Immature natural killer cell (primary cell): Measurements from ENCODE around the gene ADGRD1. TPM values are rescaled to one million over a fixed set of nuclear protein-coding genes. Genes with fewer than 3 reads are reported as not detected.

Experiments
- DNase-seq, 3 donors: peaks; one replicate each; pipeline ENCODE4 v3.0.0; 2022; ENCODE audit warnings: mixed read lengths in 1 of 3
- H3K27ac Mint-ChIP-seq, 6 donors: one replicate each; pipeline ENCODE4 v1.8.0; 2020; ENCODE audit warnings: mixed read lengths in 6 of 6, mild to moderate bottlenecking in 5 of 6, inconsistent platforms in 4 of 6, moderate library complexity in 3 of 6
- H3K27me3 Mint-ChIP-seq, 3 donors: one replicate each; pipeline ENCODE4 v1.8.0; 2020 to 2021; ENCODE audit warnings: low read depth in 3 of 3, mild to moderate bottlenecking in 3 of 3, mixed read lengths in 3 of 3, moderate library complexity in 3 of 3, inconsistent platforms in 1 of 3
- H3K36me3 Mint-ChIP-seq, 3 donors: one replicate each; pipeline ENCODE4 v1.8.0; 2020; ENCODE audit warnings: mixed read lengths in 3 of 3, inconsistent platforms in 2 of 3, mild to moderate bottlenecking in 2 of 3
- H3K4me1 Mint-ChIP-seq, 2 donors: one replicate each; pipeline ENCODE4 v1.8.0; 2020; ENCODE audit warnings: inconsistent platforms in 2 of 2, mild to moderate bottlenecking in 2 of 2, mixed read lengths in 2 of 2, moderate library complexity in 1 of 2
- H3K4me3 Mint-ChIP-seq, 5 donors: one replicate each; pipeline ENCODE4 v1.8.0; 2020; ENCODE audit warnings: mild to moderate bottlenecking in 5 of 5, mixed read lengths in 5 of 5, inconsistent platforms in 3 of 5, moderate library complexity in 3 of 5
- H3K9me3 Mint-ChIP-seq, 6 donors: one replicate each; pipeline ENCODE4 v1.8.0; 2020; ENCODE audit warnings: mild to moderate bottlenecking in 6 of 6, mixed read lengths in 6 of 6, inconsistent platforms in 4 of 6, moderate library complexity in 3 of 6
- polyA plus RNA-seq, 3 donors: library from polyadenylated mRNA; unstranded; fragments of 300-500 nt; fragmentation: Illumina TruSeq; gene quantifications; one replicate each; pipeline ENCODE4 v1.2.3, GENCODE V29; 2021

ADGRD1 gene
- polyA plus RNA-seq, 3 donors from 2014 or later, result not detected

- Mint-ChIP-seq H3K4me3 (no peak overlapping the region), H3K27me3 (peaks cover 2 to 4% (median 2%) of the 10 kb centered on the region in 3 donors), H3K27ac (no peak overlapping the region), H3K4me1 (no peaks in the 10 kb centered on the region), H3K9me3 (no peaks in the 10 kb centered on the region), H3K36me3 (no peaks in the 10 kb centered on the region)
- no peak for DNase-seq
These were observed 103.6 kb downstream of the ADGRD1 start for GRCh38 chr12:131057211-131057721.

- DNase-seq, result no peak
- H3K27me3 Mint-ChIP-seq, result peaks cover 2 to 4% (median 4%) of the 10 kb centered on the region in 3 donors
- no peaks in the 10 kb centered on the region for H3K9me3 Mint-ChIP-seq
- no peak overlapping the region for H3K27ac Mint-ChIP-seq
- no peaks in the 10 kb centered on the region for H3K4me1 Mint-ChIP-seq
- H3K36me3 Mint-ChIP-seq, result no peaks in the 10 kb centered on the region
- H3K4me3 Mint-ChIP-seq, result no peak overlapping the region
These were observed 104.2 kb downstream of the ADGRD1 start for GRCh38 chr12:131057722-131058515.

- no peak for DNase-seq
- Mint-ChIP-seq H3K4me1 (no peaks in the 10 kb centered on the region), H3K27ac (no peak overlapping the region), H3K4me3 (no peak overlapping the region), H3K27me3 (peaks cover 2 to 4% (median 4%) of the 10 kb centered on the region in 3 donors), H3K36me3 (no peaks in the 10 kb centered on the region), H3K9me3 (no peaks in the 10 kb centered on the region)
These were observed 105.0 kb downstream of the ADGRD1 start for GRCh38 chr12:131058700-131059099.

GRCh38 chr12:131060011-131060703 is 106.5 kb downstream of the ADGRD1 start:
- Mint-ChIP-seq H3K36me3 (no peaks in the 10 kb centered on the region), H3K4me1 (no peaks in the 10 kb centered on the region), H3K27ac (no peak overlapping the region), H3K4me3 (no peak overlapping the region), H3K27me3 (peaks cover 2 to 4% (median 2%) of the 10 kb centered on the region in 3 donors), H3K9me3 (no peaks in the 10 kb centered on the region)
- DNase-seq, result no peak

GRCh38 chr12:131061041-131061806 is 107.5 kb downstream of the ADGRD1 start:
- H3K27me3 Mint-ChIP-seq, result peaks cover 2 to 4% (median 4%) of the 10 kb centered on the region in 3 donors
- H3K4me3 Mint-ChIP-seq, result no peak overlapping the region
- H3K27ac Mint-ChIP-seq, result no peak overlapping the region
- no peaks in the 10 kb centered on the region for H3K36me3 Mint-ChIP-seq
- no peaks in the 10 kb centered on the region for H3K4me1 Mint-ChIP-seq
- no peak for DNase-seq
- H3K9me3 Mint-ChIP-seq, result no peaks in the 10 kb centered on the region

- DNase-seq, result no peak
- no peak overlapping the region for H3K27ac Mint-ChIP-seq
- peaks cover 2 to 4% (median 2%) of the 10 kb centered on the region in 3 donors for H3K27me3 Mint-ChIP-seq
- H3K4me1 Mint-ChIP-seq, result no peaks in the 10 kb centered on the region
- H3K9me3 Mint-ChIP-seq, result no peaks in the 10 kb centered on the region
- H3K4me3 Mint-ChIP-seq, result no peak overlapping the region
- H3K36me3 Mint-ChIP-seq, result no peaks in the 10 kb centered on the region
These were observed 109.7 kb downstream of the ADGRD1 start for GRCh38 chr12:131063413-131063812.

- Mint-ChIP-seq H3K4me3 (no peak overlapping the region), H3K9me3 (no peaks in the 10 kb centered on the region), H3K4me1 (no peaks in the 10 kb centered on the region), H3K27ac (no peak overlapping the region), H3K27me3 (peaks cover 2 to 4% (median 2%) of the 10 kb centered on the region in 3 donors), H3K36me3 (no peaks in the 10 kb centered on the region)
- DNase-seq, result no peak
These were observed 110.3 kb downstream of the ADGRD1 start for GRCh38 chr12:131063960-131064359.

GRCh38 chr12:131065279-131065678 is 111.6 kb downstream of the ADGRD1 start:
- Mint-ChIP-seq H3K27me3 (peaks cover 0 to 4% (median 2%) of the 10 kb centered on the region in 3 donors), H3K4me3 (no peak overlapping the region), H3K36me3 (no peaks in the 10 kb centered on the region), H3K27ac (no peak overlapping the region), H3K4me1 (no peaks in the 10 kb centered on the region), H3K9me3 (no peaks in the 10 kb centered on the region)
- no peak for DNase-seq

GRCh38 chr12:131065801-131066200 is 112.1 kb downstream of the ADGRD1 start:
- peaks cover 0 to 4% (median 2%) of the 10 kb centered on the region in 3 donors for H3K27me3 Mint-ChIP-seq
- H3K4me3 Mint-ChIP-seq, result no peak overlapping the region
- no peaks in the 10 kb centered on the region for H3K36me3 Mint-ChIP-seq

GRCh38 chr12:131066207-131066885 is 112.6 kb downstream of the ADGRD1 start:
- Mint-ChIP-seq H3K4me1 (no peaks in the 10 kb centered on the region), H3K4me3 (no peak overlapping the region), H3K27ac (no peak overlapping the region)

More at GRCh38 chr12:131065801-131066200, 112.1 kb downstream of the ADGRD1 start:
- no peaks in the 10 kb centered on the region for H3K4me1 Mint-ChIP-seq
- no peaks in the 10 kb centered on the region for H3K9me3 Mint-ChIP-seq
- DNase-seq, result no peak
- no peak overlapping the region for H3K27ac Mint-ChIP-seq

GRCh38 chr12:131066886-131067490 is 113.3 kb downstream of the ADGRD1 start:
- Mint-ChIP-seq H3K36me3 (no peaks in the 10 kb centered on the region), H3K4me3 (no peak overlapping the region), H3K9me3 (no peaks in the 10 kb centered on the region), H3K27me3 (peaks cover 0 to 4% (median 2%) of the 10 kb centered on the region in 3 donors), H3K4me1 (no peaks in the 10 kb centered on the region), H3K27ac (no peak overlapping the region)
- no peak for DNase-seq

More at GRCh38 chr12:131066207-131066885, 112.6 kb downstream of the ADGRD1 start:
- no peak for DNase-seq
- peaks cover 0 to 4% (median 2%) of the 10 kb centered on the region in 3 donors for H3K27me3 Mint-ChIP-seq
- H3K9me3 Mint-ChIP-seq, result no peaks in the 10 kb centered on the region
- H3K36me3 Mint-ChIP-seq, result no peaks in the 10 kb centered on the region

GRCh38 chr12:131067981-131068851 is 114.5 kb downstream of the ADGRD1 start:
- no peak for DNase-seq
- H3K9me3 Mint-ChIP-seq, result no peaks in the 10 kb centered on the region
- peaks cover 0 to 2% (median 2%) of the 10 kb centered on the region in 3 donors for H3K27me3 Mint-ChIP-seq
- H3K4me3 Mint-ChIP-seq, result no peak overlapping the region
- H3K36me3 Mint-ChIP-seq, result no peaks in the 10 kb centered on the region
- no peaks in the 10 kb centered on the region for H3K4me1 Mint-ChIP-seq
- no peak overlapping the region for H3K27ac Mint-ChIP-seq
